Muscle layer of colon (tissue), 2 donors: ENCODE measurements around the gene JAK2.
"Not testable (repeated sequence)": the region's sequence is repeated elsewhere in the genome, so short reads cannot be mapped to it uniquely, and the experiment has no call there.

Source experiments
- H3K27ac ChIP-seq: one replicate; pipeline ENCODE4 v1.7.0; 2013; ENCODE audit warnings: low read depth, mild to moderate bottlenecking, low read length, moderate library complexity
- H3K27me3 ChIP-seq, 2 donors: one replicate each; pipeline ENCODE4 v1.7.0; 2013; ENCODE audit warnings: low read length in 2 of 2, mild to moderate bottlenecking in 2 of 2; ENCODE audit not compliant: insufficient read depth in 2 of 2, control insufficient read depth in 1 of 2
- H3K36me3 ChIP-seq: one replicate; pipeline ENCODE4 v1.7.0; 2013; ENCODE audit warnings: mild to moderate bottlenecking, low read length; ENCODE audit not compliant: insufficient read depth
- H3K4me1 ChIP-seq: one replicate; pipeline ENCODE4 v1.7.0; 2013; ENCODE audit warnings: mild to moderate bottlenecking, low read length; ENCODE audit not compliant: insufficient read depth
- H3K4me3 ChIP-seq, 2 donors: one replicate each; pipeline ENCODE4 v1.7.0; 2013; ENCODE audit warnings: low read length in 2 of 2, low read depth in 1 of 2, mild to moderate bottlenecking in 1 of 2, moderate library complexity in 1 of 2
- H3K9ac ChIP-seq: one replicate; pipeline ENCODE4 v1.7.0; 2013; ENCODE audit warnings: low read length
- H3K9me3 ChIP-seq: one replicate; pipeline ENCODE4 v1.7.0; 2013; ENCODE audit warnings: mild to moderate bottlenecking, low read length
- donor health status: abdominal sarcoma.
- donor health status: Adenocarcinoma of cecum.

Gene JAK2

DNA sequence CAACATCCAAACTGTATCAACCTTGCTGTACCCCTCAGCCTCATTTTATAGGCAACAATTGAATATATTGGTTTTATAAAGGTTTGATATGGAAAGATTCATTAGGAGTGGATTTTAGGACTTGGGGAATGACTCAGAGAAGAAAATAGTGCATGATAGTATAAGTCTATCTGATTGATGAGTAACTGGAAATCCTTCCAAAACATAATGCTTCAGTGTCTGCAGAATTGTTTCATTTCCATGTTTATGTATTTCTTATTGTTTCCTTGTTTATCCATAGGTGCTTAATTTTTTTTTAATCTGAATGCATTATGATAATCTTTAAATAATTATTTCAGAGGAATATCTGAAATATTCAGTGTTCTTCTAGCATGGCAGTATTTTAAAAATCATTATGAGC lies 12.6 kb downstream of the JAK2 start:
- H3K9ac ChIP-seq: no peak overlapping the region
- H3K4me1 ChIP-seq: no peaks in the 10 kb centered on the region
- no peaks in the 10 kb centered on the region for H3K9me3 ChIP-seq
- H3K36me3 ChIP-seq: peaks cover 4% of the 10 kb centered on the region
- no peak overlapping the region for H3K27ac ChIP-seq
- H3K4me3 ChIP-seq: no peak overlapping the region
- H3K27me3 ChIP-seq: no peaks in the 10 kb centered on the region

DNA sequence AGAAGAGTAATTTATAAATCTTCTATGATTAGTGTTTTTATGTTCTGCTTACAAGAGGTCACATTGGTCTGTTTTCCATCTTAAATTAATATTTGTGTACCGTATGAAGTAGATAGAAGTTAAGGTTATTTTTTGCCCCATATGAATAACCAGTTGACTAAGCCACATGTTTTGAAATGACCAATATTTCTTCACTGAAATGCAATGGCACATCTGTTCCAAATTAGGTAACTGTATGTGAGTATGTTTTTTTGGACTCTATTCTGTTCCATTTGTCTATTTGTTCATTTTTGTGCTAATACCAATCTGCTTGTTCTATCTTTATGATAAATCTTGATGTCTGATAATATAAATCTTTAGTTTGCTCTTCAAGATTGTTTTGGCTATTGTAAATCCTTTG lies 17.7 kb downstream of the JAK2 start:
- H3K4me1 ChIP-seq: no peaks in the 10 kb centered on the region
- no peaks in the 10 kb centered on the region for H3K27me3 ChIP-seq
- no peak overlapping the region for H3K4me3 ChIP-seq
- no peaks in the 10 kb centered on the region for H3K36me3 ChIP-seq
- H3K9me3 ChIP-seq: no peaks in the 10 kb centered on the region
- no peak overlapping the region for H3K9ac ChIP-seq
- no peak overlapping the region for H3K27ac ChIP-seq

DNA sequence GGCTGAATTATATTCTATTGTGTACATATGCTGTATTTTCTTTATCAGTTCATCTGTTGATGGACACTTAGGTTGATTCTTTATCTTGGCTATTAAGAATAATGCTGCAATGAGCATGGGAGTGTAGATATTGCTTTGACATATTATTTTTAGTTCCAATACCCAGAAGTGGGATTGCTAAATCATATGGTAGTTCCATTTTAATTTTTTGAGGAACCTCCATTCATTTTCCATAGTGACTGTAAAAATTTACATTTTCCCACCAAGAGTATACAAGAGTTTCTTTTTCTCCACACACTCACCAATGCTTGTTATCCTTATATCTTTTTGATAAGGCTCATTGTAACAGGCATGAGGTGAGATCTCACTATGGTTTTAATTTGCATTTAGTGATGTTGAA lies 19.4 kb downstream of the JAK2 start:
- H3K36me3 ChIP-seq: no peaks in the 10 kb centered on the region

DNA sequence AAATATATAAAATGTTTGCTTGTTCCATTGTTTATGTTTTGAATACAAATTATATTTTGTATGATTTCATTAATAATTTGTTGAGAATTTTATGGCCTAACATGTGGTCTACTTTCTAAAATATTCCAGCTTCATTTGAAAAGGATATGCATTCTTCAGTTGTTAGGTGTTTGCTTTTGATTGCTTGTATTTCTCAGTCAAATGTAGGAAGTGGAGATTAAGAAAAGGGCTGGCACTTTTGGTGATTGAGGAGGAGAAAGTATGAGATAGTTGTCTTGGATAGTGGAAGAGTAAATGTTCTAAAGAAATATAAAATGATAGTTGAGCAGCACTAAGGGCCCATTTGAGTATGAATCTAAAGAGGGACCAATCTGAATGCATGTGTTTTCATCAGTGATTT lies 23.1 kb downstream of the JAK2 start:
- H3K36me3 ChIP-seq: no peaks in the 10 kb centered on the region
- no peaks in the 10 kb centered on the region for H3K27me3 ChIP-seq
- H3K9me3 ChIP-seq: no peaks in the 10 kb centered on the region
- H3K4me3 ChIP-seq: no peak overlapping the region
- no peak overlapping the region for H3K9ac ChIP-seq
- no peak overlapping the region for H3K27ac ChIP-seq
- peaks cover 5% of the 10 kb centered on the region for H3K4me1 ChIP-seq

More for the DNA sequence above, 19.4 kb downstream of the JAK2 start:
- Histone ChIP-seq H3K9ac (no peak overlapping the region), H3K9me3 (no peaks in the 10 kb centered on the region), H3K4me3 (no peak overlapping the region), H3K27ac (no peak overlapping the region), H3K4me1 (peaks cover under 1% of the 10 kb centered on the region), H3K27me3 (no peaks in the 10 kb centered on the region)

DNA sequence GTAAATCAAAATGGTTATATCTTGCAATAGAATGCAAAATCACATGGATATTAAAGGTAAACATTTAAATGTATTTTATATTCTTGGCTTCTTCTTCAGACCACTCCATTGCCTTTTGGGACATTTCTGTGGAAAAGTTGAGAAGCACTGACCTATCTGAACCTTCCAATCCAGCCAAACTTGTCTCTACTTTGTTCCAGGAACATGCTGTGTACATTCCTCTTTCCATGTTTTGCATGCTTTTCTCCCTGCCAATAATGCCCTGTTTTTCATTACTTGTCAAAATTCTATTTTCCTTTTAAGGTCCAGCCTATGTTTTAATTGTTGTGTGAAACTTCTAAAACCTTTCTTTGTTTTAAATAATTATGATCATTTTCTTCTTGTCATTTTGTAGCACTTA lies 28.3 kb downstream of the JAK2 start:
- no peaks in the 10 kb centered on the region for H3K27me3 ChIP-seq
- H3K27ac ChIP-seq: no peak overlapping the region
- no peak overlapping the region for H3K9ac ChIP-seq
- H3K36me3 ChIP-seq: no peaks in the 10 kb centered on the region
- H3K4me3 ChIP-seq: no peak overlapping the region
- no peaks in the 10 kb centered on the region for H3K9me3 ChIP-seq
- peaks cover 11% of the 10 kb centered on the region for H3K4me1 ChIP-seq

DNA sequence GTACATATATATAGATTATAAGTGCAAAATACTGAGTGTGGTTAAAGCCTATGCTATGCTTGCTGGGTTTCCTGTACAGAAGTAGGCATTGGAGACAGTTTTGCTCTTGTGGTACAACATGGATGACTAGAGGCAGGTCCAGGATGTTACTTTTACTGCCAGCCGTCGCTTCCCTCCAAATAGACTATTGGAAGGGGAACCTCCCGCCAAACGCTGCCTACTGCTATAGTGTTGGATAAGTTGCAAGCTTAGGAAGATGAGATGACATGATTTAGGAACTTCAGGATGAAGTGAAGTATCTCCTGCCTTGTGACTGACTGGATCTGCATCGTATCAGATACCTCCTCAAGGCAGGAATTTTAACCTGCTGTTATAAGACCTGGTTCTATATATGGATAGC lies 30.9 kb downstream of the JAK2 start:
- Histone ChIP-seq H3K27me3 (no peaks in the 10 kb centered on the region), H3K9me3 (no peaks in the 10 kb centered on the region), H3K27ac (no peak overlapping the region), H3K4me1 (peaks cover 8% of the 10 kb centered on the region), H3K36me3 (no peaks in the 10 kb centered on the region), H3K9ac (no peak overlapping the region), H3K4me3 (no peak overlapping the region)

DNA sequence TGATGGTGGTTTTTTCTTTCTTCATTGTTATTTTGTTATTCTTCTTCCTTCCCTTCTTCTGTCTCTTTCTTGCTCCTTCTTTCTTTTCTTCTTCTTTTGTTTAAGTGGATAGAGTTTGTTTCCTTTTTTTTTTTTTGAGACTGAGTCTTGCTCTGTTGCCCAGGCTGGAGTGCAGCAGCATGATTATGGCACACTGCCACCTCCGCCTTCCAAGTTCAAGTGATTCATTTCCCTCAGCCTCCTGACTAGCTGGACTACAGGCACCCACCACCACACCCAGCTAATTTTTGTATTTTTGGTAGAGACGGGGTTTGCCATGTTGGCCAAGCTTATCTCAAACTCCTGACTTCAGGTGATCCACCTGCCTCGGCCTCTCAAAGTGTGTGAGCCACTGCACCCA lies 40.3 kb downstream of the JAK2 start:
- no peaks in the 10 kb centered on the region for H3K27me3 ChIP-seq
- H3K4me1 ChIP-seq: no peaks in the 10 kb centered on the region
- H3K27ac ChIP-seq: no peak overlapping the region
- H3K9me3 ChIP-seq: no peaks in the 10 kb centered on the region
- peaks cover 9% of the 10 kb centered on the region for H3K36me3 ChIP-seq
- H3K9ac ChIP-seq: no peak overlapping the region
- no peak overlapping the region for H3K4me3 ChIP-seq

DNA sequence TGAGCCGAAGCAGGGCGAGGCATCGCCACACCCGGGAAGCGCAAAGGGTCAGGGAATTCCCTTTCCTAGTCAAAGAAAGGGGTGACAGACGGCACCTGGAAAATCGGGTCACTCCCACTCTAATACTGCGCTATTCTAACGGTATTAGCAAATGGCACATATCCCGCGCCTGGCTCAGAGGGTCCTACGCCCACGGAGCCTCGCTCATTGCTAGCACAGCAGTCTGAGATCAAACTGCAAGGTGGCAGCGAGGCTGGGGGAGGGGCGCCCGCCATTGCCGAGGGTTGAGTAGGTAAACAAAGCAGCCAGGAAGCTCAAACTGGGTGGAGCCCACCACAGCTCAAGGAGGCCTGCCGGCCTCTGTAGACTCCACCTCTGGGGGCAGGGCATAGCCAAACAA lies 46.9 kb downstream of the JAK2 start:
- H3K9me3 ChIP-seq, H3K27ac ChIP-seq, H3K9ac ChIP-seq, H3K27me3 ChIP-seq, H3K4me1 ChIP-seq, H3K4me3 ChIP-seq, H3K36me3 ChIP-seq: not testable (repeated sequence)

DNA sequence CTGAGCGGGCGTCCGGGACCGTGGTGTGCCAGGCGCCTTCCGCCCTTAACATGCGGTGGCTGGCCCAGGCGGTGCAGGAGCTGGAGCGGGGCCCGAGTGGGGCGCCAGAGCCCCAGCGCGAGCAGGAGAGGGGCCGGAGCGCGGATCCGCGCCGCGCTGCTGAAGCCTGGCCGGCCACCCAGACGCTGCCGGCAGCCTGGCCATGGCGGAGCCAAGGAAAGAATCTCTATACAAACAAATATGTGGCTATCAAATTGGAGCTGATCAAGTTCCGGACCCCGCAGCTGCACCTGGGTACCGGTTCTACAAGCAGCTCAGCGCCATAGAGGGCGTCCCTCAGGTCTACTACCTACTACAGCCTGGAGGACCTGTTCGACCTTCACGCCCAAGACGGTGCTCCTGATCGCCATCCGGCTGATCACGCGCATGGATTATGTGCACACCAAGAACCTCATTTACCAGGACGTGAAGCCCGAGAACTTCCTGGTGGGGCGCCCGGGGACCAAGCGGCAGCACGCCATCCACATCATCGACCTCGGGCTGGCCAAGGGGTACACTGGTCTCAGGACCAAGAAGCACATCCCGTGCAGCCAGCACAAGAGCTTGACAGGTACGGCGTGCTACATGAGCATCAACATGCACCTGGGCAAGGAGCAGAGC lies 55.8 kb downstream of the JAK2 start:
- H3K4me3 ChIP-seq: no peak overlapping the region
- H3K36me3 ChIP-seq: peaks cover 17% of the 10 kb centered on the region
- H3K9ac ChIP-seq: no peak overlapping the region
- no peaks in the 10 kb centered on the region for H3K4me1 ChIP-seq
- H3K9me3 ChIP-seq: no peaks in the 10 kb centered on the region
- H3K27ac ChIP-seq: no peak overlapping the region
- no peaks in the 10 kb centered on the region for H3K27me3 ChIP-seq

DNA sequence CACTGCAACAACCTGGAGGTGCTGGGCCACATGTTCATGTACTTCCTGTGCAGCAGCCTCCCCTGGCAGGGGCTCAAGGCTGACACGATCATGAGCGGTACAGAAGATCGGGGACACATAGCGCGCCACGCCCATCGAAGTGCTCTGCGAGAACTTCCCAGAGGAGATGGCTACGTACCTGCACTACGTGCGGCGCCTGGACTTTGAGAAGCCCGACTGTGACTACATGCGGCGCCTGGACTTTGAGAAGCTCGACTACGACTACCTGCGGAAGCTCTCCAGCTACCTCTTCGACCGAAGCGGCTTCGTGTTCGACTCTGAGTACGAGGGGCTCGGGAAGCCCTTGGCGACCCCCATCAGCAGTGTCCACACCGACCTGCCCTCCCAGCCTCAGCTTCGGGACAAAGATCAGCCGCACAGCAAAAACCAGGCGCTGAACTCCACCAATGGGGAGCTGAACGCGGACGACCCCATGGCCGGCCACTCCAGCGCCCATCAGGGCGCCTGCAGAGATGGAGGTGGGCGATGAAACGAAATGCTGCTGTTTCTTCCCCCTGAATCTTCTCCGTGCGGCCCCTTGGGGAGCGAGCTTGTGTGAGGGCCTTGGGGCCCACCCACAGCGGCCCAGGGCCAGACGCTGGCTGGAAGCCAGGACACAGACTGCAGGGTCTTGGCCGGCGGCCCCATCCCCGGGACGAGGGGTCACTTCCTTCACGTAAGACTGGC lies 56.5 kb downstream of the JAK2 start:
- Histone ChIP-seq H3K9me3 (no peaks in the 10 kb centered on the region), H3K36me3 (peaks cover 17% of the 10 kb centered on the region), H3K27me3 (no peaks in the 10 kb centered on the region), H3K9ac (no peak overlapping the region), H3K27ac (no peak overlapping the region), H3K4me1 (no peaks in the 10 kb centered on the region), H3K4me3 (no peak overlapping the region)

DNA sequence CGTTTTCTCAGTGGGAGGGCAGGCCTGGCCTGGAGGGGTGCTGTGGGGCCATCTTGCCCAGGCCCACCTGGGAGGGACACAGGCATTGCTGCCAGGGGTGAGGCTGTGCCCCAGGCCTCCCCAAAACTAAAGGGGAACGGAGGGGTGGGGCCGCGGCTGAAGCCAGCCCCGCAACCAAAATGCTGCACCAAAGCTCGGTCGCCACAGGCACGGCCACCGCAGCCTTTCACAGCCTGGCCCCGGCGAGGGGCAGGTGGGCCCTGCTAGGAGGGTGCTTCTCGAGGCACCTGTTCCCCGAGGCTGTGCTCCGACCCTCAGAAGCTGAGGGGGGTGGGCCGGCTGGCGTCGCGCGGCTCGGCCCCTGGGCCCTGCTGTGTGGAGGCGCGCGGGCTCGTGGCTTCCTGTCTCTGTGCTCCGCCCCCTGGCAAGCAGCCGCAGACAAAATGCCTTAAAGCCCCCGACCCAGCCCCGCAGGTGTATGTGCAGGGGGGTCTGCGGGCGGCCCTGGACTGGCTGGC lies 57.6 kb downstream of the JAK2 start:
- Histone ChIP-seq H3K9ac (no peak overlapping the region), H3K9me3 (no peaks in the 10 kb centered on the region), H3K36me3 (peaks cover 17% of the 10 kb centered on the region), H3K4me3 (no peak overlapping the region), H3K27me3 (no peaks in the 10 kb centered on the region), H3K27ac (no peak overlapping the region), H3K4me1 (no peaks in the 10 kb centered on the region)

DNA sequence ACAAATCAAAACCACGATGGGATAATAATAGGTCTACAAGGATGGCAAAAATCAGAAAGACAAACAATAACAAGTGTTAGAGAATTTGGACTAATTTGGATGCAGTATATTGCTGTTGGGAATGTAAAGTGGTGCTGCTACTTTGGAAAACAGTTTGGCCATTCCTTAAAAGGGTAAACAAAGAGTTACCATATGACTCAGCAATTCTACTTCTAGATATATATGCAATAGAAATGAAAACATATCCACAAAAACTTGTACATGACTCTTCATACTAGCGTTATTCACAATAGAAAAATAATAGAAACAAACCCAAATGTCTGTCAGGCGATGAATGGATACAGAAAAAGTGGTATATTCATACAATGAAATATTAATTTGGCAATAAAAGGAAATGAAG lies 58.3 kb downstream of the JAK2 start:
- Histone ChIP-seq H3K4me1 (no peaks in the 10 kb centered on the region), H3K36me3 (peaks cover 17% of the 10 kb centered on the region), H3K27ac (no peak overlapping the region), H3K4me3 (no peak overlapping the region), H3K27me3 (no peaks in the 10 kb centered on the region), H3K9me3 (no peaks in the 10 kb centered on the region), H3K9ac (no peak overlapping the region)
